GM19099 (cell line): Measurements from ENCODE around the gene SMIM41.

Source experiments
- POLR2A ChIP-seq: IDR thresholded peaks from 3 replicates; pipeline ENCODE4 v1.6.1; 2011; ENCODE audit warnings: low read depth; ENCODE audit not compliant: insufficient read length; ENCODE audit errors: extremely low read depth

SMIM41 gene

DNA sequence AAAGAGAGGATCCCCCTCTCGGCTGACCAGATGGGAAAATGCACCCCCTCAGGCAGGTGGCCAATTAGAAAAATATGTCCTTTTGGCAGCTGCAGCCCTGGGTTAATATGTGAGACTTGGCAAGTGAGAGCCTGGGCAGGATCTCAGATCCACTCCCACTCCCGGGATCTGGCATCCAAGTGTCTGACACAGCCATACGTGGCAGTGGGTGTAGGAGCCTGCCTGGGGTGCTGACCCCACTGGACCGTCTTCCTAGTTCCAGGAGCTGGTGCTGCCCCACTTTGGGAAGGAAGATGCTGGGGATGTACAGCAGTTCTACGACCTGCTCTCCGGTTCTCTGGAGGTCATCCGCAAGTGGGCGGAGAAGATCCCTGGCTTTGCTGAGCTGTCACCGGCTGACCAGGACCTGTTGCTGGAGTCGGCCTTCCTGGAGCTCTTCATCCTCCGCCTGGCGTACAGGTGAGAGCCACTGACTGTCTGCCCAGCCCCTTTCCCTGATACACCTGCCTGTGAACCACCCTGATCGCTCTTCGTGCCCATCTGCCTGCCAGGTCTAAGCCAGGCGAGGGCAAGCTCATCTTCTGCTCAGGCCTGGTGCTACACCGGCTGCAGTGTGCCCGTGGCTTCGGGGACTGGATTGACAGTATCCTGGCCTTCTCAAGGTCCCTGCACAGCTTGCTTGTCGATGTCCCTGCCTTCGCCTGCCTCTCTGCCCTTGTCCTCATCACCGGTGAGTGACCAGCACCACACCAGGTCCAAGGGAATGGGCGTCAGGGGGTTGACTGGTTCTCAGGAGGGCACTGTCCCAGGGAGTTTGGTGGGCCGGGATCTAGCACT lies 22.5 kb upstream of the SMIM41 start:
- no peak for TF ChIP-seq POLR2A

DNA sequence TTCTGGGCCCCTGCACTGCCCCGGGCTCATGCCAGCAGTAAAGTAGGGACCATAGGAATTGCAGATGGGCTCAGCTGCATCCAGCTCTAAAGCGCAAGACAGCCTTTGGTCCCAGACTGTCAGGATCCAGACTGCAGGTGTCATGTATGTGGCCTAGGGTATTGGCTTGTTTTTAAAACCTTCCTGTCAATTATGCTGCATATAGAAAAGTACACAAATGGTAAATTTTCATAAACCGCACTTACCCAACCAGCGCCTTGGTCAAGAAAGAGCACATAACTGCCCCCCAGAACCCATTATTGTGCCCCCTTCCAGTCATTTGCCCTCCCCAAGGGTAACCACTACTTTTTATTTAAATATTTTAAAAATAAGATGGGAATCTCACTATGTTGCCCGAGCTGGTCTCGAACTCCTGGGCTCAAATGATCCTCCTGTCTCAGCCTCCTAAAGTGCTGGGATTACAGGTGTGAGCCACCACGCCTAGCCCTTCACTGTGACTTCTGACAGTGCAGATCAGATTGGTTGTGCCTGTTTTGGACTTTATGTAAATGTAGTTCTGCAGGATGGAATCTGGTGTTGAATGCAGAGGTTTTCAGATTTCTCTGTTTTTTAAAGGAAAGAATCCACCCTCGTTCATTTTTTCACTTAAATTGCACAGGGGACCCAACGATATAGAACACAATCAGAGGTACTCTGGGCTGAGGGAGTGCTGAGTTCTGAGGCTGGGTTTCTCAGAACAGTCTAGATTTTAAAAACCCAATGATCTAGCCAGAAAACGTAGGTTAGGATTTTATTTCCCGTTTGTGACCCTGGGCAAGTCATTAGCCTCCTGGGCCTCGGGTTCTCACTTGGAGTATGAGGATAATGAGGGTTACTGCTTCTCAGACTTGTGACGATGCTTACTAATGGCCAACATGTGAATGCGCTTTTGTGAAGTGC lies 21.6 kb upstream of the SMIM41 start:
- no peak for TF ChIP-seq POLR2A

DNA sequence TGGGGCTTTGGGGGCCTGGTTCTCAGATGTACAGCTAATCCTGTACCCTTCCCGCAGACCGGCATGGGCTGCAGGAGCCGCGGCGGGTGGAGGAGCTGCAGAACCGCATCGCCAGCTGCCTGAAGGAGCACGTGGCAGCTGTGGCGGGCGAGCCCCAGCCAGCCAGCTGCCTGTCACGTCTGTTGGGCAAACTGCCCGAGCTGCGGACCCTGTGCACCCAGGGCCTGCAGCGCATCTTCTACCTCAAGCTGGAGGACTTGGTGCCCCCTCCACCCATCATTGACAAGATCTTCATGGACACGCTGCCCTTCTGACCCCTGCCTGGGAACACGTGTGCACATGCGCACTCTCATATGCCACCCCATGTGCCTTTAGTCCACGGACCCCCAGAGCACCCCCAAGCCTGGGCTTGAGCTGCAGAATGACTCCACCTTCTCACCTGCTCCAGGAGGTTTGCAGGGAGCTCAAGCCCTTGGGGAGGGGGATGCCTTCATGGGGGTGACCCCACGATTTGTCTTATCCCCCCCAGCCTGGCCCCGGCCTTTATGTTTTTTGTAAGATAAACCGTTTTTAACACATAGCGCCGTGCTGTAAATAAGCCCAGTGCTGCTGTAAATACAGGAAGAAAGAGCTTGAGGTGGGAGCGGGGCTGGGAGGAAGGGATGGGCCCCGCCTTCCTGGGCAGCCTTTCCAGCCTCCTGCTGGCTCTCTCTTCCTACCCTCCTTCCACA lies 20.7 kb upstream of the SMIM41 start:
- TF ChIP-seq POLR2A: no peak

DNA sequence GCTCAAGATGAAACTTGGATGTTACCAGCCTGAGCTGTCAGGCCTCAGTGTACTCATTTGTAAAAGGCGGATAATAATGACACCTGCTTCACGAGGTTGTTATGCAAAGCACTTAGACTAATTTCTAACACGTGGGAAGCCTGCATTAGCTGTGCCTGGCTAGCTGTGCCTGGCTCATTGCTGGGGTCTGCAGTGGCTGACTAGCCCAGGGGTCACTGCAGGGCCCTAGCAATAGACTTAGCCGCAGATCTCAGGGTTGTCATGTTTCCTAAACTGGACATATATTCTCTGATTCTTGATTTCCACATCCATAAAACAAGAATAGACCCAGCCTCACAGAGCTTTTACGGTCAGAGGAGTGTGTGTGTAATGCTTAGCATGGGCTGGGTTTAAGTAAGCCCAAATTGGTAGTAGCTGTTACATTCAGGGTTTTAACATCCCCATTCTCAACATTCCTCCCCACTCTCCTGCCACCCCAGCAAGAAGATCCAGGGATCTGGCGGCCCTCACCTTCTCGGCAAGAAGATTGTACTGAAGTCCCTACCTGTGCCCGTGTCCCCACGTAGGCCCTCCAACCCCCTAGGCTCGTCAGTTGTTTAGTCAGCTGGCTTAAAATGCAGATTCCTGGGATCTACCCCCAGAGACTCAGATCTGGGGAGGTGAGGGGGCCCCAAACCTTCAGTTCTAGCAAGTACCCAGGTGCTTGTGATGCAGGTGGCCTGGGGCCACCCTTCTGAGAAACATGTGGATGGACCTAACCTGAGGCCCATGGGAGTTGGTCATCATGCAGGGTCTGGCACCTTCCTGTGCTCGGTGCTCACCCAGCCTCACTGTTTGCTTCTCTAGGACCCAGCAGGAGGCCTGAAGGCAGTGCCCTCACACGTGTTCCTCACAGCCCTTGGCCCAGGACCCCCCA lies 19.7 kb upstream of the SMIM41 start:
- TF ChIP-seq POLR2A: no peak

DNA sequence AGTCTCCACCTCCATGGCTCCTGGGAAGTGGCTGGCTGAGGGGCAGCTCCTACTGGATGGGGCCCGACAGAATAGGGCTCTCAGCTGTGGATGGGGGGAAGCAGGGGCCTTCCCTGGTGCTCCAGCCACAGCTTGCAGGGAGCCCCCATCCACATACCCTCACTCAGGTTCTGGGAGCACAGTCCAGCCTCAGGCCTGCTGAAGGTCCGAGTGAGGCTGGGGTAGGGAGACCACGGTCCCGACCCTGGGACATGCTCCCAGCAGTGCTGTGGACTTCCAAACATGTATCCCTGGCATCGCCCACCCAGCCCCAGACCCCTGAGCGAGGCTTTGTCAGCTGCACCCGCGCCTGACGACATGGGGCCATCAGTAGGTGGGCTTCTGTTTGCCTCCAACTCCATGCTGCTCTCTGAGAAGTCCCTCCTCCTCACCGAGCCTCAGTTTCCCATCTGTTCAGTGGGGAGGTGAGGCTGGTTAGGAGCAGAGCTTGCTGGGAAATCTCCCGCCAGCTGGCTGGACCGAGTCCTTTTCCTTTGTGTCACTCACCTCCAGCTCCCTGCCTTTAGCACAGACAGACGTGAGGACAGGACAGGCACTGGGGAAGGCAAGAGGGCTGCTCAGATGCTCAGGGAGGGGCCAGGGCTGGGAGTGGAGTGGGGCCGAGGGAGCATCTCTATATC lies 18.9 kb upstream of the SMIM41 start:
- TF ChIP-seq POLR2A: no peak

DNA sequence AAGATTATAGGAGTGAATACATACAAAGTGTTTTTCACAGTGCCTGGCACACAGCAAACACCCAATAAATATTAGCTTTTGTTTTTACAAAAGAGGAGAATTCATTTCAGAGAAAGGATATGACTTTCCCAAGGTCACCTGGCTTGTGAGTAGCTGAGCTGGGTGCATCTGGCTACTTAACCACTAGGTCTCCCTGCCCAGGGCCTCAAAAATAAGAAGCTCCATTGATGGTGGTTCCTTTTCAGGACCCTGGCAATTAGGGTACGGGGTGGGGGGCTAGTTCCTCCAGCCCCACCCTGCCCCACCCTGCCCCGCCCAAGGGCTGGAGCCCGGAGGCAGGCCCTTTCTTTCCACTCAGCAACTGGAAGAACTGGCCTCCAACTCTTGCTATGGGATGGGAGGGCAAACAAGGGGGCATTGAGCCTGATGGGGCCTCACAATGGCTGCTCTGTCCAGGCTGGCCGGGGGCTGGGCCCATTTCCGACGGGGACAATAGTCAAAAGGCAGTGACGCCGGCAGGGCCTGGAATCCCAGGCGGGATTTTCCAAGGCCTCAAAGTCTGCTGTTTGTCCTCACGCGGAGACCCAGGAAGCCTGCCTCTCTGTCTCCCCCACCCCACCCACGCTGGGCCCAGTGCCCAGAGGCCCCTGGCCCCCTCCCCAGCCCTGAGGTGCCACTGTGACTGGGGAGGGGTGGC lies 17.9 kb upstream of the SMIM41 start:
- TF ChIP-seq POLR2A: no peak

DNA sequence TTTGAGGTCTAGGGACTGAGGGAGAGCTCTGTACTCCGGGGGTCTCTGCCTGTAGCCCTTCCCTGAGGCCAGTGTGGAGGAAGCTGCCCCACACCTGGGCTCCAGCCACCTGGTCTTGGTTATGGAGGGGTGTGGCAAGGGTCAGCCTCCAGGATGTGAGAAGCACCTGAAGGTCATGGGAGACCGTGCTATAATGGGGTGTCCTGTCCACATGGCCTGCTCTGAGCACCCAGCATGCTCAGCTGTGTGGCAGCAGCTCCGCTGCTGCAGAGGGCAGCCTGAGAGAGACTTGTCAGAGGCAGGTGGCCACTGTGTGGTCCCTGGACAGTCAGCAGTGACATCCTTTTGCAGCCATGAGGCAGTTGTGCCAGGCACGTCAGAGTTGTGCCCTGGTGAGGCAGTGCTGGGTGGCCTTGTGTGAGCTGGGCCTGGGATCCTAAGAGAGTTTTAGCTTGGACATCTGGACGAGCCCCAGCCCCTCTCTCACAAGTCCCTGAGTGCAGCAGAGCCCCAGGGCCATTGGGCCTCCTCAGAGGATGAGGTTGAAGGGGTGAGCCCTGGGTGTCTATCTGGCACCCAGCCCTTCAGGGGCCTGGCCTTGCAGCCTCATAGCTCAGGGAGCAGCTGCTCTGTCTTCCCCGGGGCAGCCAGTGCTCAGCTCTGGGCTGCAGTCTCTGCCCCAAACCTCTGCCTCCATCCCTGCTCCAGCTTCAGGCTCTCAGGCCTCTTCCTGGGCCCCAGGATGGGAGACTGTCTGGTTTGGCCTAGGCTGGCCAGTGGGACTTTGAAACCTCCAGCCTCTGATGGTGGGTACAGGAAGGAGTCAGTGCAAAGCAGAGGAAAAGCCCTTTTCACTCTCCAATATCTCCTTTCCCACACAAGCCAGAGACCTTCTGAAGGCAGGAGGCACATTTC lies 17.1 kb upstream of the SMIM41 start:
- TF ChIP-seq POLR2A: no peak

DNA sequence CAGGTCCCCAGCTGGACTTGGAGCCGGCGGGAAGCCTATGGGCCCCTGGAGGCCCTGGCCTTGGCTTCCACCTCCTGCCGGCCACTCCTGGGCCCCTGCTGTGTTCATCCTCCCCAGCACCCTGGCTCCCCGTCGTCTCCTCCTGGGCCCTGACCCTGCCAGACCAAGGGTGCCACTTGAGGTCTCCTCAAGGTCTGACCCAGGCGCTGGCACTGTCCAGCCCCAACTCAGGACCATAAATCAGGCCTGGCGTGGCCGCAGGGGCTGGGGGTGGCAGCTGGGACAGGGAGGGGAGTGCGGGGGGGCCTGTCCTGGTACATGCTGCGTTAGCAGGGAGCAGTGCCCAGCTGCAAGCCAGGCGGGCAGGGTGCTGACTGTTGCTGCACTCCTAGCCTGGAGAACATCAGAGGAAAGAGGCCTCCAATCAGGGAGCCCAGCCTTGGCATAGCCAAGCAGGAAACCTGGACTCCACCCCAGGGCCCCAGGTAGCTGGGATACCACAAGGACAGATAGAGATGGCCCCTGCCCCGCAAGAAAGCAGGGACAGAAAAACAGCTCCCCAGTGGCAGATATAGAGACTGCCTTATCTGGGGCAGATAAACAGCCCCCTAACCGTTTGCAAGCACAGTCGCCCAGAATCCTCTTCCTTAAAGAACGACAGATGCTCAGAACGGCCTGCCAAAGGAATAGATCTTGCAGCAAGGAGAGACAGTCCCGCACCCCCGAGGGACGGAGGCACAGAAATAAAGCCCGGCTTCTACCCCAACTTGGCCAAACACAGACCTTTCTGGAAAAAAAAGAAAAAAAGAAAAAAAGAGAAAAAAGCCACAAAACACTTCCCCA lies 16.2 kb upstream of the SMIM41 start:
- TF ChIP-seq POLR2A: no peak

DNA sequence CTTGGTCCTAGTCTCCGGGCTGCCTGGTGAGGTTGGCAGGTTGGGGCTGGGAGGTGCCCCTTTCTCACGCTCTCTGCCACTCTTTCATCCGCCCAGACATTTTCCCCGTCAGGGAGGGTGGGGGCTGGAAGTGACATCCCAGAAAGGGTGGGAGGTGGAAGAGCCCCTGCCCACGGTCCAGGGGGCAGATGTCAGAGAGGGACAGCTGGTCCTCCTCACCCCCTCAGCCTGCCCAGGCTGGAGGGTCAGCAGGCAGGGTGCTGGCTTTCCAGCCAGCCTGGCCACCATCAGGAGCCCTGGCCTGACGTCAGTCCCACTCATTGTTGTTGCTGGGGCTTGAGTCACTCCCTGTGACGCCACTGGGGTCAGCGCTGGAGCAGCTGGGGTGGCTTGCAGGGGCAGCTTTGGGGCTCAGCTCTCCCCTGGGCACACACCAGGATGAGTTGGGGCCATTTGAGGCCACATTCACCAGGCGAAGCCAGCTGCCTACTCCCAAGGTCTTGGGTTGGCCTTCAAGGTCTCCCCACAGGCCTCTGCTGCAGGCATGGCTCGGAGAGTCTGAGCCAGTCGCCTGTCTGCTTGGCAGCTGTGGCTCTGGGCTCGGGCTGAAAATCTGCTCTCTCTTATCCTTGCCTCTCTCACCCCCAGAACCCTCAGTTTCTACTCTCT lies 15.4 kb upstream of the SMIM41 start:
- TF ChIP-seq POLR2A: no peak

DNA sequence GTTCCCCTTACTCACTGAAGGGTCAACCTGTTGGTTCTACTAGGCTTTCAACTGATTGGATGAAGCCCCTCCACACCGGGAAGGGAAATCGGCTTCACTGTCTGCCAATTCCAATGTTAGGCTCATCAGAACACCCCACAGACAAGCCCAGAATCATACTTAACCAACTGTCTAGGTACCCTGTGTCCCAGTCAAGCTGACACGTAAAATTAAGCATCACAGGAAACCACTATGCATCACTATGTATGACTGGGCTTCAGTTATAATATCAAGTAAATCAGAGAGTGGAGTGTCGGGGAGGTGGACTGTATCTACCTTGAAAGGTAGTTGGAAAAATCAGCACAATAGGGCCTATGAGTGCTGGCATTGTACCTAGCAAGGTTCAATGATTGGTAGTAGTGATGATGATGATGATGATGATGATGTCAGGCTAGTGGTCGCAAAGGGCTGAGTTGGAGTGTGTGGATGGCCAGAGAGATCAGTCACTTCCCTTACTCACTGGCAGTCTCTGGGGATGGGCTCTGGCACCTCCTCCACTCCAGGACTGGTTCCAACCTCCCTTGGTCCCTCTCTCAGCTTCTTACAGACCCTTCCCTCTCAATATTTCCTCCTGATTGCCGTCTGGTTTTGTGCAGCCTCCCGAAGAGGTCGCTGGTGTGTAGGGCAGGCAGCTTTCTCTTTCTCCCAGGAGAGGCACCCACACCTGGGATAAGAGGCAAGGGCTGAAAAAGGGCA lies 13.0 kb upstream of the SMIM41 start:
- no peak for TF ChIP-seq POLR2A

DNA sequence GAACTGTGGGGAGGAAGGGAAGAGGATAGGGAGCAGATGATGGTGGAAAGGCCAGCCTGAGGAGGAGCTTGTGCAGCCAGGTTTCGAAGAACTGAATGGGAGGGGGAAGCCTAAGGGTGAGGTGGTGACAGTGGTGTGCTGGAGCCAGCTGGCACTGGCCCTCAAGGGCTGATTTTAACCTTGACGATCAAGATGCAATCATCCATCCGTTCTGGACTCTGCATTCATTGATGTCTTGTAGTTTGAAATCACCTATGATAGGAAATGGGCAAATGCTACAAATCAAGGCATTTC lies 12.5 kb upstream of the SMIM41 start:
- no peak for TF ChIP-seq POLR2A
